GM12878 (cell line): ENCODE results near the gene SHB. TPM values are rescaled to one million over a fixed set of nuclear protein-coding genes. Genes with fewer than 3 reads are reported as not detected.

Source experiments
- ASH2L ChIP-seq: fragments of 300-600, 200-600 bp; sonication (generic); IDR thresholded peaks from 2 replicates; pipeline ENCODE4 v1.6.1; 2017; ENCODE audit warnings: low read depth, mild to moderate bottlenecking, borderline replicate concordance
- CUX1 ChIP-seq: IDR thresholded peaks from 2 replicates; pipeline ENCODE4 v1.6.1; 2012; ENCODE audit warnings: improper control_type of control experiment, low read depth, low read length; ENCODE audit not compliant: insufficient replicate concordance
- DPF2 ChIP-seq: fragments of 450-650 bp; IDR thresholded peaks from 2 replicates; pipeline ENCODE4 v1.6.1; 2017; ENCODE audit warnings: mild to moderate bottlenecking
- HSF1 ChIP-seq: fragments of 150-350 bp; IDR thresholded peaks from 2 replicates; pipeline ENCODE4 v1.6.1; 2014; ENCODE audit warnings: mild to moderate bottlenecking, low read depth, low read length
- IRF3 ChIP-seq: fragments of 450-650 bp; IDR thresholded peaks from 2 replicates; pipeline ENCODE4 v1.6.1; 2014; ENCODE audit warnings: mild to moderate bottlenecking
- NBN ChIP-seq: fragments of 450-650 bp; IDR thresholded peaks from 2 replicates; pipeline ENCODE4 v1.6.1; 2016
- NFXL1 ChIP-seq: fragments of 450-650 bp; IDR thresholded peaks from 2 replicates; pipeline ENCODE4 v1.6.1; 2017; ENCODE audit warnings: antibody characterized with exemption, mild to moderate bottlenecking, borderline replicate concordance
- NR2C1 ChIP-seq: fragments of 450-650 bp; IDR thresholded peaks from 2 replicates; pipeline ENCODE4 v1.6.1; 2017; ENCODE audit warnings: antibody characterized with exemption, mild to moderate bottlenecking, moderate library complexity
- PRDM15 ChIP-seq: fragments of 450-650 bp; formaldehyde crosslinking; IDR thresholded peaks from 2 replicates; pipeline ENCODE4 v1.4.0; 2020; ENCODE audit warnings: mild to moderate bottlenecking, moderate library complexity
- RAD51 ChIP-seq: fragments of 450-650 bp; IDR thresholded peaks from 2 replicates; pipeline ENCODE4 v1.6.1; 2016; ENCODE audit warnings: moderate library complexity, mild to moderate bottlenecking, inconsistent platforms
- RCOR1 ChIP-seq: conservative IDR thresholded peaks from 2 replicates; pipeline ENCODE4 v1.6.1; 2012; ENCODE audit warnings: low read depth, low read length, improper control_type of control experiment
- RFX5 ChIP-seq: IDR thresholded peaks from 2 replicates; pipeline ENCODE4 v1.6.1; 2011; ENCODE audit warnings: low read depth, low read length, improper control_type of control experiment
- RUNX3 ChIP-seq: IDR thresholded peaks from 2 replicates; pipeline ENCODE4 v1.6.1; 2012; ENCODE audit warnings: low read length, inconsistent platforms
- YY1 ChIP-seq: IDR thresholded peaks from 2 replicates; pipeline ENCODE4 v1.6.1; 2011; ENCODE audit warnings: low read depth, mild to moderate bottlenecking, low read length
- ZNF207 ChIP-seq: fragments of 450-650 bp; IDR thresholded peaks from 2 replicates; pipeline ENCODE4 v1.6.1; 2014; ENCODE audit warnings: antibody characterized with exemption, mild to moderate bottlenecking, borderline replicate concordance
- ZNF24 ChIP-seq: fragments of 450-650 bp; IDR thresholded peaks from 2 replicates; pipeline ENCODE4 v1.6.1; 2017; ENCODE audit warnings: antibody characterized with exemption, mild to moderate bottlenecking
- ZZZ3 ChIP-seq: IDR thresholded peaks from 2 replicates; pipeline ENCODE4 v1.6.1; 2011; ENCODE audit warnings: low read depth; ENCODE audit not compliant: control insufficient read depth, insufficient read length
- polyA plus RNA-seq, 11 experiments: library from polyadenylated mRNA; depleted of rRNA in 4 of 11; unstranded in 6 of 11; stranded (reverse) in 5 of 11; fragments of >200 nt; fragmentation: Nextera tagmentation in 4 of 11; fragmentation: Illumina TruSeq in 1 of 11; extraction: Ambion mirVana in 4 of 11; extraction: Trizol in 1 of 11; gene quantifications; 1 replicate in 1 of 11; 2 replicates in 10 of 11; pipeline versions ENCODE4 v1.2.1 to v1.2.3, GENCODE V29; 2011 to 2016; ENCODE audit warnings: inconsistent platforms in 2 of 11, missing spikeins in 2 of 11, low read depth in 1 of 11
- total RNA-seq, 4 experiments: library from RNA; depleted of rRNA in 3 of 4; stranded (reverse); fragments of >200 nt in 3 of 4; fragmentation: Illumina TruSeq in 1 of 4; extraction: Trizol in 1 of 4; gene quantifications; 2 replicates each; pipeline versions ENCODE4 v1.2.1 to v1.2.3, GENCODE V29; 2013 to 2021
- TF ChIP-seq, protein P1 (sequence below): fragments of 450-650 bp; IDR thresholded peaks from 2 replicates; pipeline ENCODE4 v1.6.1; 2017; ENCODE audit warnings: borderline replicate concordance

SHB gene
- total and polyA plus RNA-seq, 10 of the 15 experiments (the other 5 are each of a cell fraction or from before 2014, with no cell fraction given), result 0.29 to 6.2 (median 1.3) TPM

DNA sequence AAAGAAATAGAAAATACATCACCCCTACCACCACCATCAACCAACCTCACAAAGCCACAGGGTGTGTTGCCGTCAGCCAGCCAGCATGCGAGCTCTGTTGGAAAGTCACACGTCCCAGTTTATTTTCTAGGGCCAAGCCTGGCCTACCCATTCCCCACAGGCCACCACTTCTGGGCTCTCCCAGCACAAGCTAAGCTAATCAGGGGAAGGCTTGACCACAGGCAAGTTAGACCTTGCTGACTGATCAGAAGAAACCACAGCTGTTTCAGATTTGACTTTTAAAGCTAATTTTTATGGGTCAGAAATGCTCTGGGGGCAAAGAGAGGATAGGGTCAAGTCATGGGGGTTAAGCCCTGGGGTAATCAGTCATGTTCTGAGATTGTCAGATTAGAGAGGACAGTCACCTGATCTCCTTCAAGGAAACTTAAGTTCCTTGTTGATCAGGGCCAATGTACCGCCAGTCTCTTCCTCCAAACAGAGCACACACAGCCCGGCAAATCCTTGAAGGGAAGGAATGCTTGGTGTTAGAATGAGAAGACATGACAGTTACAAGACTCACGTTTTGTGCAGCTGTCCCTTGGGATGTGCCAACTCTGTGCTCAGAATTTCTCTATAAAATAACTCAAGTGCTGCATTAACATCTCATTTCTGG, 7.6 kb downstream of the SHB start (continued):
- TF ChIP-seq CUX1 (no peak), ASH2L (no peak), YY1 (no peak), HSF1 (no peak), NFXL1 (no peak), IRF3 (no peak), DPF2 (0 out of 2 replicates have a peak, but pooled peaks have one; percentile 53), NBN (0 out of 2 replicates have a peak, but pooled peaks have one; percentile 60), RUNX3 (peak; percentile 98), RCOR1 (0 out of 2 replicates have a peak, but pooled peaks have one; percentile 44), NR2C1 (peak; percentile 34; the same call in 1 of the 2 replicates), RFX5 (no peak), PRDM15 (CRISPR knock-in tag) (no peak), ZZZ3 (no peak), ZNF24 (no peak), ZNF207 (no peak), RAD51 (peak; percentile 46; the same call in 1 of the 2 replicates)
- TF ChIP-seq, protein P1, sequence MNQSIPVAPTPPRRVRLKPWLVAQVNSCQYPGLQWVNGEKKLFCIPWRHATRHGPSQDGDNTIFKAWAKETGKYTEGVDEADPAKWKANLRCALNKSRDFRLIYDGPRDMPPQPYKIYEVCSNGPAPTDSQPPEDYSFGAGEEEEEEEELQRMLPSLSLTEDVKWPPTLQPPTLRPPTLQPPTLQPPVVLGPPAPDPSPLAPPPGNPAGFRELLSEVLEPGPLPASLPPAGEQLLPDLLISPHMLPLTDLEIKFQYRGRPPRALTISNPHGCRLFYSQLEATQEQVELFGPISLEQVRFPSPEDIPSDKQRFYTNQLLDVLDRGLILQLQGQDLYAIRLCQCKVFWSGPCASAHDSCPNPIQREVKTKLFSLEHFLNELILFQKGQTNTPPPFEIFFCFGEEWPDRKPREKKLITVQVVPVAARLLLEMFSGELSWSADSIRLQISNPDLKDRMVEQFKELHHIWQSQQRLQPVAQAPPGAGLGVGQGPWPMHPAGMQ, result no peak
